Central memory CD4-positive, alpha-beta T cell (primary cell): Measurements from ENCODE around the gene ZNF687.
A peak's percentile ranks its signal among the peaks of the same experiment; 100 is the strongest.
"Not testable (repeated sequence)": the region's sequence is repeated elsewhere in the genome, so short reads cannot be mapped to it uniquely, and the experiment has no call there.

ENCODE experiments used
- DNase-seq: peaks from one replicate; pipeline ENCODE4 v3.0.0; 2022
- total RNA-seq, 3 experiments: gene quantifications; one replicate each; lab custom pipeline; 2026; lab: John Stamatoyannopoulos, UW

ZNF687 gene, protein sequence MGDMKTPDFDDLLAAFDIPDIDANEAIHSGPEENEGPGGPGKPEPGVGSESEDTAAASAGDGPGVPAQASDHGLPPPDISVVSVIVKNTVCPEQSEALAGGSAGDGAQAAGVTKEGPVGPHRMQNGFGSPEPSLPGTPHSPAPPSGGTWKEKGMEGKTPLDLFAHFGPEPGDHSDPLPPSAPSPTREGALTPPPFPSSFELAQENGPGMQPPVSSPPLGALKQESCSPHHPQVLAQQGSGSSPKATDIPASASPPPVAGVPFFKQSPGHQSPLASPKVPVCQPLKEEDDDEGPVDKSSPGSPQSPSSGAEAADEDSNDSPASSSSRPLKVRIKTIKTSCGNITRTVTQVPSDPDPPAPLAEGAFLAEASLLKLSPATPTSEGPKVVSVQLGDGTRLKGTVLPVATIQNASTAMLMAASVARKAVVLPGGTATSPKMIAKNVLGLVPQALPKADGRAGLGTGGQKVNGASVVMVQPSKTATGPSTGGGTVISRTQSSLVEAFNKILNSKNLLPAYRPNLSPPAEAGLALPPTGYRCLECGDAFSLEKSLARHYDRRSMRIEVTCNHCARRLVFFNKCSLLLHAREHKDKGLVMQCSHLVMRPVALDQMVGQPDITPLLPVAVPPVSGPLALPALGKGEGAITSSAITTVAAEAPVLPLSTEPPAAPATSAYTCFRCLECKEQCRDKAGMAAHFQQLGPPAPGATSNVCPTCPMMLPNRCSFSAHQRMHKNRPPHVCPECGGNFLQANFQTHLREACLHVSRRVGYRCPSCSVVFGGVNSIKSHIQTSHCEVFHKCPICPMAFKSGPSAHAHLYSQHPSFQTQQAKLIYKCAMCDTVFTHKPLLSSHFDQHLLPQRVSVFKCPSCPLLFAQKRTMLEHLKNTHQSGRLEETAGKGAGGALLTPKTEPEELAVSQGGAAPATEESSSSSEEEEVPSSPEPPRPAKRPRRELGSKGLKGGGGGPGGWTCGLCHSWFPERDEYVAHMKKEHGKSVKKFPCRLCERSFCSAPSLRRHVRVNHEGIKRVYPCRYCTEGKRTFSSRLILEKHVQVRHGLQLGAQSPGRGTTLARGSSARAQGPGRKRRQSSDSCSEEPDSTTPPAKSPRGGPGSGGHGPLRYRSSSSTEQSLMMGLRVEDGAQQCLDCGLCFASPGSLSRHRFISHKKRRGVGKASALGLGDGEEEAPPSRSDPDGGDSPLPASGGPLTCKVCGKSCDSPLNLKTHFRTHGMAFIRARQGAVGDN
- total RNA-seq, result 33.4 to 61.1 (median 42.6) reads per million in 3 experiments

- DNase-seq, result peak; percentile 99
Measured at GRCh38 chr1:151281969-151282882, at the start of gene ZNF687. Gene ZNF687 (plus strand): TSS chr1:151282299. CDS start chr1:151286292, 3,993 bp downstream.

DNA sequence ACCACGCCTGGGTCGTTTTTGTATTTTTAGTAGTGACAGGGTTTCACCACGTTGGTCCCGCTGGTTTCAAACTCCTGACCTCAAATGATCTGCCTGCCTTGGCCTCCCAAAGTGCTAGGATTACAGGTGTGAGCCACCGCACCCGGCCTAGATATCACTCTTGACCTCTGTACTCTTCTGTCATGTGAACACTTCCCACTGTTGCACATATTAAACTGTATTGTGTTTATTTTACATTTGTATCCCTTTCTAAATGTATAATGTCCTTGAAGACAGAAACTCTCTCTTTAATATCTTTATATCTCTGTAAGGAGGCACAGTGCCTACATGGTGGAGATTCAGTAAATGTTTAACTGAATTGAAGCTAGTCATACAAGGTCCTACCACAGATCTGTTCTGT, 46.9 kb upstream of the ZNF687 start:
- DNase-seq, result no peak

DNA sequence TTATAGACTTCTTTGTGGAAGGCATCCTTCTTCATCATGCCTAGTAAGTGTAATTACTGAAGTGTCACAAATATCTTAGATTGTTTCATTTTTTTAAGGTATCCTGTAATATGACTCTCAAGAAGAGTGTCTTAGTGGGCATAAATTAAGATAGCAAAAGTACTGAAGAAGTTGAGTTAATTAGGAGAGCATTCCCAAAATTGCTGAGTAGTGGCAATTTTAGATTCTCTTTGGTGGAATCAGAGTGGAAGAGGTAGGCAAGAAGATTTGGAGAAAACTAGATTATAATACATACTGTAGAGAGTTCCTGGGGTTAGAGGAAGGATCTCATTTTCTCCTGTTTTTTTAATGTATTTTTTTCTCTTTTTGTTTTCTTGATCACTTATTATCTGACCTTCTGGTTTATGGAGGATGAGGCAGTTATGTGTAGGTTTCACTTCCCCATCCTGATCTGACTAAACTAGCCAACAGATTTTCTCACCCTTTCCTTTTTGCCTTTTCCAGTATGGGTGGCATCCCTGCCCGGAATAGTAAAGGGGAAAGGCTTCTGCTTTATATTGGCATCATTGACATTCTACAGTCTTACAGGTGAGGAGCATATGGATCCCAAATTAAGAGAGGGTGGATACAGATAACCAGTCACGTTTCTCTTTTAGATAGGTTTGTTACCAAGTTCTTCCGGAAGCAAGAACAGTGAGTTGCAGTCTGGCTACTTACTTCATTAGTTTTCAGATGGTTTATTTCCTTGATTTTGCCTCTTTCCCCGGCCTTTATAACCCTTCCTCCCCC, 44.2 kb upstream of the ZNF687 start:
- no peak for DNase-seq

DNA sequence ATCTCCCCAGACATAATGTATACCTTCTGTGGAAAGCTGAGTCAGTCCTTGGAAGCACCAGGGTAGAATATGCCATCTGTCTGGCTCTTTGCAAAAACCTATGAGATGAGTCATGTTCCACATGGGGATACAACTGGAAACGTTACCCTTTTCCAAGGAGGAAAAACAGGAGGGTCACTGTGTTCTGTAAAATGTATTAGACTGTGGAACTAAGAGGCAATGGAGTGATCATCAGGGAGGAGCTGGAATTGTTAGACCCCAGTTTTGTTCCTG, 43.7 kb upstream of the ZNF687 start:
- DNase-seq, result no peak

- no peak for DNase-seq
Measured at GRCh38 chr1:151242442-151242841, 39.7 kb upstream of the ZNF687 start.

DNA sequence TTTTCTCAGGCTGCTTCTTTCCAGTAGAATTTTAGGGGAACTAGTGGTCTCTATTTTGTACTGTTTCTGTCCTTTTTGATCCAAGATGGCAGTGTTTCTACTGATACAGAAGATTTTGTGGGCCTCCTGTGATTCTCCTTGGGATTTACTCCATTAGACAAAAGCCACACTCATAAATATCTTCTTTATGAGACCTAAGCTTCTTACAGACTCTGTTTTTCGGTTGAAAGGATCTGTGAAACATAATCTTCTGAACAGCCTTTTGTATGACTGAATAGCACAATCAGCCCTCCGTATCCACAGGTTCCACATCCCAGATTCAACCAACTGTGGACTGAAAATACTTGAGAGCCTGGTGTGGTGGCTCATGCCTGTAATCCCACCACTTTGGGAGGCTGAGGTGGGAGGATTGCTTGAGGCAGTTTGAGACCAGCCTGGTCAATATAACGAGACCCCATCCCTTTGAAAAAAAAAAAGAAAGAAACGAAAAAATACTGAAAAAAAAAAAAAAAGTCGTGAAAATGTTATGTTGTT, 38.3 kb upstream of the ZNF687 start:
- DNase-seq, result no peak

DNA sequence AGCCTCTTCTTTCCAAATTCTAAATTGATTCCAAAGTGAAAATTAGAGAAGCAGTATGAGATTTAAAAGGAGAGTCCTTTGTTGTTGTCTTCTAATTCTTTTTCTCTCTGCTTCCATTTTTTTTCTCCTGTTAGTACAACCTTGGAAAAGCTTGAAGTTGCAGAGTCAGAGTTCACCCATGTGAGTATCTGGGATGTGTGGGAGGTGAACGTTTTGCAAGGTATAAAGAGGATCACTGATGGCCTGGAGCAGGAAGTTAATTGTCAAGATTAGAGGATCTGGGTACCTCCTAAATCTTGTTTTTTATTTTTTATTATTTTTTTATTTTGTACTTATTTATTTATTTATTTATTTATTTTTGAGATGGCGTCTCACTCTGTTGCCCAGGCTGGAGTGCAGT, 35.3 kb upstream of the ZNF687 start:
- DNase-seq, result no peak

GRCh38 chr1:151251656-151252470, 30.2 kb upstream of the ZNF687 start:
- DNase-seq, result peak; percentile 64

- DNase-seq, result peak; percentile 94
Measured at GRCh38 chr1:151254217-151255213, 27.6 kb upstream of the ZNF687 start, which contains the start of gene PSMD4. Gene PSMD4 (plus strand): TSS chr1:151254734. CDS start chr1:151254783, 49 bp downstream.

GRCh38 chr1:151255381-151255780, 26.7 kb upstream of the ZNF687 start:
- no peak for DNase-seq

GRCh38 chr1:151259351-151259750, 22.7 kb upstream of the ZNF687 start:
- no peak for DNase-seq

DNA sequence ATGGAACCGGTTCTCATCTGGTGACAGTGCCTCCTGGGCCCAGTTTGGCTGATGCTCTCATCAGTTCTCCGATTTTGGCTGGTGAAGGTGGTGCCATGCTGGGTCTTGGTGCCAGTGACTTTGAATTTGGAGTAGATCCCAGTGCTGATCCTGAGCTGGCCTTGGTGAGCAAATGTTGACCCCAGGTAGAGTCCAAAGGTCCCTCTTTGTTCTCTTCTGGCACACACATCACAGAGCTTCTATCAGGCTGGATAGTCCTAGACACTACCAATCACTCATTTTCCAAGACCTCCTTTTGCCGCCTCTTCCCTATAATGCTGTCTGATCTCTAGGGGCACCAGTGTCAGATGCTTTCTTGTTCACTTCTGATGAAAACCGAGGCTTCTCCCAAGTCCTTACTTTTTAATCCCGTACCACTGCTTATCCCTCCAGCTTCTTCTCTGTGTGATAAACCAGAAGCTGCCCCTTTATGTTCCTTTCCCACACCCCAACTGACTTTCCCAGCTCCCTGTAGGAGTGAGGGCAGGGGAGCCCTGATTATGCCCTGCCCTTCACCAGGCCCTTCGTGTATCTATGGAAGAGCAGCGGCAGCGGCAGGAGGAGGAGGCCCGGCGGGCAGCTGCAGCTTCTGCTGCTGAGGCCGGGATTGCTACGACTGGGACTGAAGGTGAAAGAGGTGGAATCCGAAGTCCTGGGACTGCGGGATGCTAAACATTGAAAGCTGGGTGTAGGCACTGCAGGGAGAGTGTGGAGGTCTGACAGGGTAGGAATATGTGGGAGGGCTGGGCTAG, 16.5 kb upstream of the ZNF687 start:
- no peak for DNase-seq

GRCh38 chr1:151266315-151266714, 15.8 kb upstream of the ZNF687 start:
- DNase-seq, result no peak

- DNase-seq, result no peak
Measured at GRCh38 chr1:151266821-151267220, 15.3 kb upstream of the ZNF687 start.

DNA sequence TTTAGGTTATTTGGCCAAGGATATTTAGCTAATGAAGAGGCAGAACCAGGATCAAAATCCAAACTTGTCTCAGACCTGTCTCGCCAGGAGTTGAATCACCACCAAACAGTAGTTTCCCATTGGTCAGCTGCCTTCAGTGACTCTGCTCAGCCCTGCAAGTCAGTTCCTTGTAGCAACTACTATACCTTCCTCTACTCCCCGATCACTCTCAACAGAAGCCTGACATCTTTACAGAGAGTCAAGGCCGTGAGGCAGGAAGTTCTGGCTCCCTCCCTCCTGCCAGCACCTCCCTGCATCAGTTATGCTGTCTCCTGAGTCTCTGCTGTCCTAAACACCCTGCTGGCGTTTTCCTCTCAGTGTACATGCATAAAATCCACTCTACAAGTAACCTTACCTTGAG, 14.3 kb upstream of the ZNF687 start:
- DNase-seq, result no peak

DNA sequence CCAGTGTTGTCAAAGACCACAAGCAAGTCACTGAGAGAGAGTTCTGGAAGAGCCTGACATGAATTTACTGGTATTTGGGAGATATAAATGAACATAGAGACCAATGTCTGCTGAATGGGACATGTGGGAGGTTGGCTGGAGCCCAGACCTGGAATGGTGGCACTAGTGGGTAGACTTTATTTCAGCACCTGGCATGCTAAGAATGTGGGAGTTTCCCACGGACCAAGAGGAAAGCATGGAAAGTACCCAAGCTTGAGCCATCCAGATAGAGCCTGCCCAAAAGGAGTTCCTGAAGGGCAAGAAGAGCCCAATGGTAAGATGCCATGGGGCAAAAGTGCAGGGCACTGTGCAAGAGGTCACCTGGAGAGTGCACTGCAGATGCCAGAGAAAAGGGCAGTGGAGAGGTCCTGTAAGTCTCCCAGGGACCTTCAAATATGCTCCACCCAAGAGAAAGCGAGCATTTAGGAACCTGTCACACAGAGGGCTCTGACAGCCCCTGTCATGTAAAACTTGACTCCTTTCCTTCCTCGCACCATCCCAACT, 8.1 kb upstream of the ZNF687 start:
- DNase-seq, result no peak

GRCh38 chr1:151275341-151275740, 6.8 kb upstream of the ZNF687 start:
- DNase-seq, result not testable (repeated sequence)
